Measurements from ENCODE around the gene ANKS1B.

DNA sequence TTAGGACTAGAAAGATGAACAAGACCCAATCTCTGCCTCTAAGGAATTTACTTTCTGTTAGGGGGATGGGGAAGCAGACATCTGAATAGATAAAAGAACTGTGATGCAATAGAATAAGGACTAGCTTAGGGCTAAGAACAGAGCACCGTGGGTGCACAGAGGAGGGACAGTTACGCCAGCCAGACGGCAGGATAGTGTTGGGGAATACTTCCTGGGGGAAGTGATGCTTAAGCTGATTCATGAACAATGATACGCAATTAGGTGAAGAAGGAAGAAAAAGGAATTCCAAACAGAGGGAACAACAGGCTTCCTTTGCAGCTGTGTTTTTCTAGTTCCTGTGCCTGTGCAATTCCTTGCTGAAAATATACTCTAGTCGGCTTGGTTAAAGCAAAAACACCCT is 838.6 kb downstream of the ANKS1B start:
- TF ChIP-seq, protein P1, sequence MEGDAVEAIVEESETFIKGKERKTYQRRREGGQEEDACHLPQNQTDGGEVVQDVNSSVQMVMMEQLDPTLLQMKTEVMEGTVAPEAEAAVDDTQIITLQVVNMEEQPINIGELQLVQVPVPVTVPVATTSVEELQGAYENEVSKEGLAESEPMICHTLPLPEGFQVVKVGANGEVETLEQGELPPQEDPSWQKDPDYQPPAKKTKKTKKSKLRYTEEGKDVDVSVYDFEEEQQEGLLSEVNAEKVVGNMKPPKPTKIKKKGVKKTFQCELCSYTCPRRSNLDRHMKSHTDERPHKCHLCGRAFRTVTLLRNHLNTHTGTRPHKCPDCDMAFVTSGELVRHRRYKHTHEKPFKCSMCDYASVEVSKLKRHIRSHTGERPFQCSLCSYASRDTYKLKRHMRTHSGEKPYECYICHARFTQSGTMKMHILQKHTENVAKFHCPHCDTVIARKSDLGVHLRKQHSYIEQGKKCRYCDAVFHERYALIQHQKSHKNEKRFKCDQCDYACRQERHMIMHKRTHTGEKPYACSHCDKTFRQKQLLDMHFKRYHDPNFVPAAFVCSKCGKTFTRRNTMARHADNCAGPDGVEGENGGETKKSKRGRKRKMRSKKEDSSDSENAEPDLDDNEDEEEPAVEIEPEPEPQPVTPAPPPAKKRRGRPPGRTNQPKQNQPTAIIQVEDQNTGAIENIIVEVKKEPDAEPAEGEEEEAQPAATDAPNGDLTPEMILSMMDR (IDR thresholded peaks at IDR 0.05; ENCODE audit: low read depth, low read length, missing input control) = no peak
- TF ChIP-seq RAD21 (IDR thresholded peaks at IDR 0.05) (no peak), EGR1 (IDR thresholded peaks at IDR 0.05; ENCODE audit: low read depth in 2 of 2) (no peak)
- TF ChIP-seq, protein P2, sequence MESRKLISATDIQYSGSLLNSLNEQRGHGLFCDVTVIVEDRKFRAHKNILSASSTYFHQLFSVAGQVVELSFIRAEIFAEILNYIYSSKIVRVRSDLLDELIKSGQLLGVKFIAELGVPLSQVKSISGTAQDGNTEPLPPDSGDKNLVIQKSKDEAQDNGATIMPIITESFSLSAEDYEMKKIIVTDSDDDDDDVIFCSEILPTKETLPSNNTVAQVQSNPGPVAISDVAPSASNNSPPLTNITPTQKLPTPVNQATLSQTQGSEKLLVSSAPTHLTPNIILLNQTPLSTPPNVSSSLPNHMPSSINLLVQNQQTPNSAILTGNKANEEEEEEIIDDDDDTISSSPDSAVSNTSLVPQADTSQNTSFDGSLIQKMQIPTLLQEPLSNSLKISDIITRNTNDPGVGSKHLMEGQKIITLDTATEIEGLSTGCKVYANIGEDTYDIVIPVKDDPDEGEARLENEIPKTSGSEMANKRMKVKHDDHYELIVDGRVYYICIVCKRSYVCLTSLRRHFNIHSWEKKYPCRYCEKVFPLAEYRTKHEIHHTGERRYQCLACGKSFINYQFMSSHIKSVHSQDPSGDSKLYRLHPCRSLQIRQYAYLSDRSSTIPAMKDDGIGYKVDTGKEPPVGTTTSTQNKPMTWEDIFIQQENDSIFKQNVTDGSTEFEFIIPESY (IDR thresholded peaks at IDR 0.05) = no peak
- TF ChIP-seq, protein P3, sequence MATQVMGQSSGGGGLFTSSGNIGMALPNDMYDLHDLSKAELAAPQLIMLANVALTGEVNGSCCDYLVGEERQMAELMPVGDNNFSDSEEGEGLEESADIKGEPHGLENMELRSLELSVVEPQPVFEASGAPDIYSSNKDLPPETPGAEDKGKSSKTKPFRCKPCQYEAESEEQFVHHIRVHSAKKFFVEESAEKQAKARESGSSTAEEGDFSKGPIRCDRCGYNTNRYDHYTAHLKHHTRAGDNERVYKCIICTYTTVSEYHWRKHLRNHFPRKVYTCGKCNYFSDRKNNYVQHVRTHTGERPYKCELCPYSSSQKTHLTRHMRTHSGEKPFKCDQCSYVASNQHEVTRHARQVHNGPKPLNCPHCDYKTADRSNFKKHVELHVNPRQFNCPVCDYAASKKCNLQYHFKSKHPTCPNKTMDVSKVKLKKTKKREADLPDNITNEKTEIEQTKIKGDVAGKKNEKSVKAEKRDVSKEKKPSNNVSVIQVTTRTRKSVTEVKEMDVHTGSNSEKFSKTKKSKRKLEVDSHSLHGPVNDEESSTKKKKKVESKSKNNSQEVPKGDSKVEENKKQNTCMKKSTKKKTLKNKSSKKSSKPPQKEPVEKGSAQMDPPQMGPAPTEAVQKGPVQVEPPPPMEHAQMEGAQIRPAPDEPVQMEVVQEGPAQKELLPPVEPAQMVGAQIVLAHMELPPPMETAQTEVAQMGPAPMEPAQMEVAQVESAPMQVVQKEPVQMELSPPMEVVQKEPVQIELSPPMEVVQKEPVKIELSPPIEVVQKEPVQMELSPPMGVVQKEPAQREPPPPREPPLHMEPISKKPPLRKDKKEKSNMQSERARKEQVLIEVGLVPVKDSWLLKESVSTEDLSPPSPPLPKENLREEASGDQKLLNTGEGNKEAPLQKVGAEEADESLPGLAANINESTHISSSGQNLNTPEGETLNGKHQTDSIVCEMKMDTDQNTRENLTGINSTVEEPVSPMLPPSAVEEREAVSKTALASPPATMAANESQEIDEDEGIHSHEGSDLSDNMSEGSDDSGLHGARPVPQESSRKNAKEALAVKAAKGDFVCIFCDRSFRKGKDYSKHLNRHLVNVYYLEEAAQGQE (IDR thresholded peaks at IDR 0.05) = no peak
- TF ChIP-seq, protein P4, sequence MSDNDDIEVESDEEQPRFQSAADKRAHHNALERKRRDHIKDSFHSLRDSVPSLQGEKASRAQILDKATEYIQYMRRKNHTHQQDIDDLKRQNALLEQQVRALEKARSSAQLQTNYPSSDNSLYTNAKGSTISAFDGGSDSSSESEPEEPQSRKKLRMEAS (IDR thresholded peaks at IDR 0.05) = no peak
